Activated T-helper 1 cell treated with anti-CD3 and anti-CD28 coated beads, Interleukin-12 subunit alpha, Interleukin-12 subunit beta, Interleukin-2, Interleukin-4 antibody, amounts not matched to agents 30 ng/mL and 10 ng/mL and 1 ng/mL, durations not matched to agents 14 hours and 24 hours and 36 hours (primary cell): Measurements from ENCODE around the gene TFEC. TPM values are rescaled to one million over a fixed set of nuclear protein-coding genes. Genes with fewer than 3 reads are reported as not detected.
"Not testable (repeated sequence)": the region's sequence is repeated elsewhere in the genome, so short reads cannot be mapped to it uniquely, and the experiment has no call there.

Source experiments
- DNase-seq: peaks from one replicate; pipeline ENCODE4 v3.0.0; 2021; ENCODE audit warnings: low spot score
- H3K27ac Mint-ChIP-seq: one replicate; pipeline ENCODE4 v1.8.0; 2021; ENCODE audit warnings: mild to moderate bottlenecking, mixed read lengths
- H3K27me3 Mint-ChIP-seq: one replicate; pipeline ENCODE4 v1.8.0; 2022; ENCODE audit warnings: mild to moderate bottlenecking, moderate library complexity, mixed read lengths; ENCODE audit not compliant: insufficient read depth
- H3K36me3 Mint-ChIP-seq: one replicate; pipeline ENCODE4 v1.8.0; 2021; ENCODE audit warnings: low read depth, mixed read lengths
- H3K4me1 Mint-ChIP-seq: one replicate; pipeline ENCODE4 v1.8.0; 2021; ENCODE audit warnings: low read depth, mixed read lengths
- H3K4me3 Mint-ChIP-seq: one replicate; pipeline ENCODE4 v1.8.0; 2021; ENCODE audit warnings: mild to moderate bottlenecking, moderate library complexity, mixed read lengths
- H3K9me3 Mint-ChIP-seq: one replicate; pipeline ENCODE4 v1.8.0; 2021; ENCODE audit warnings: mixed read lengths
- intact Hi-C: fragments of 100-400 bp; cut with micrococcal nuclease; formaldehyde crosslinking; loops from one replicate; pipeline ENCODE4 v1.15.1; 2024
- total RNA-seq: library from RNA; stranded (reverse); gene quantifications from 2 replicates; pipeline ENCODE4 v1.2.3, GENCODE V29; 2022

The TFEC gene
- total RNA-seq, 1 donor from 2014 or later = not detected

DNA sequence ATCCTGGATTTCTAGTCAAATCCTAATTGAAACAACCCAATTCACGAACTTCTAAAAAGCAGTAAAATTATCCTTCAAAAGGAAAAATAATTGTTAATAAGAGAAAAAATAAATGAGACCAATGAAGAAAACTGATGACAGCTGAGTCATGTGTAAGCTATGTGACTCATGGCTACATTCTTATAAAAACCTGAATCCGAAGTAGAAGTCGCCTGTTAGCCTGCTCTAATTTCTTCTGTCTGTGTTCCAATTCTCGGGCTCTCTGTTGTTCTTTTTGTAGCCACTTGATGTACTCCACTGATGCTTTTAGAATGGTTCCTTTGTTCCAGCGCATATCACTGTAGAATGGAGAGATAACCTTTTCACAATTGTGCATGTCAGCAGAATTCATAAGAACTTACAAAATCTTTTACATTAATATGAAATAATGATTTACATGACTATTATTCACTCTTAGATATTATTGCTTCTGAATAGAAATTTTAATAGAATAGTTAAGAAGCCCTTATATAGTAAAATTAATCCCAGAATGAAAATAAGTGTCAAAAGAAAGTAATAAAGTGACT lies 88.8 kb downstream of the TFEC start:
- Mint-ChIP-seq H3K4me3 (no peak overlapping the region), H3K4me1 (no peaks in the 10 kb centered on the region), H3K9me3 (no peaks in the 10 kb centered on the region), H3K36me3 (no peaks in the 10 kb centered on the region), H3K27ac (no peak overlapping the region), H3K27me3 (no peaks in the 10 kb centered on the region)
- DNase-seq = no peak
- intact Hi-C loops = no loop called here

DNA sequence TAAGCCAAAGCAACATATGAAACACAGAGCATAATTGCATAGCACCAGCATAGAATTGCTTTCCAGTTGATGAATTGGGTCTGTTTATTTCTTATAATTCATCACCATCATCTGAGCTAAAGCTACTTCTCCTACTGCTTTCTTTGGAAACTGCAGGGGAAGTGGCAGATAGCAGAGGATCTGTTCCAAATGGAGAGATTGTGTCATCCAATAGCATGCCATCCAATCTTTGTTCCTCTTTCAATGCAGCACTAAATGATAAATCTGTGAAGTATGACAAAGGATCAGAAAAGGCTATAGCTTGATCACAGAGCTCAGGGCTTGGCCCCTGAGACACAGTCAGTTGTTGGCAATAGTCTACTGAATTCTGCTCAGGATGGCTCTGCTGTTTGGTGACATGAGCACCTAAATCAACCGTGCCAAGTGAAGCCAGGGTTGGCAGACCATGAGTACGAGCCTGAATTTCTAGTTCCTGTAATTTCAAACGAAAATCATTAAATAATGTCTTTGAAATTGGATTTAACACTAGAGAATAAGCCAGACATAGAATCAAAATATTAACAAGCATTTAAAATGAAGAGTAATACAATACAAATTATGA lies 90.0 kb downstream of the TFEC start:
- DNase-seq = no peak
- H3K27me3 Mint-ChIP-seq = no peaks in the 10 kb centered on the region
- H3K4me3 Mint-ChIP-seq = no peak overlapping the region
- no peaks in the 10 kb centered on the region for H3K9me3 Mint-ChIP-seq
- H3K36me3 Mint-ChIP-seq = no peaks in the 10 kb centered on the region
- intact Hi-C loops = no loop called here
- no peaks in the 10 kb centered on the region for H3K4me1 Mint-ChIP-seq
- H3K27ac Mint-ChIP-seq = no peak overlapping the region

DNA sequence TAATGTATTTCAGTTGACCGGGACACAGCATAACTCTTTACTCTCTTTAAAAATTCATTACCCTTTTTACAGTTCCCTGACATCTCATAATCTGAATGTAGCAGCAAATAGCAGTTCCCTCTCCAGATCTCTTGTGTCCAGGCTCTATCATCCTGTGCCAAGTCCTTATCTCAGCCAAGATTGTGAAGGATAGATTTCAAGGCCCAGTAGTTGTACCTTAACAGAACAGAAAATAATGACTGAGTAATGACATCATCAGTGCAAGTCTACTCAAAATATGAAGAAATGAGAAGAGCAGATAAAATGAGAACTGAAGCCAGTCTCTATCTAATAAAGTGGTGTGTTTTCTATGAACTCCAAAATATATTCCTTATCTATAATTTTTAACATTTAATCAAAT lies 92.6 kb downstream of the TFEC start:
- Mint-ChIP-seq H3K4me3 (no peak overlapping the region), H3K9me3 (no peaks in the 10 kb centered on the region), H3K36me3 (no peaks in the 10 kb centered on the region), H3K27ac (no peak overlapping the region), H3K4me1 (no peaks in the 10 kb centered on the region), H3K27me3 (no peaks in the 10 kb centered on the region)
- intact Hi-C loops = no loop called here
- DNase-seq = no peak

DNA sequence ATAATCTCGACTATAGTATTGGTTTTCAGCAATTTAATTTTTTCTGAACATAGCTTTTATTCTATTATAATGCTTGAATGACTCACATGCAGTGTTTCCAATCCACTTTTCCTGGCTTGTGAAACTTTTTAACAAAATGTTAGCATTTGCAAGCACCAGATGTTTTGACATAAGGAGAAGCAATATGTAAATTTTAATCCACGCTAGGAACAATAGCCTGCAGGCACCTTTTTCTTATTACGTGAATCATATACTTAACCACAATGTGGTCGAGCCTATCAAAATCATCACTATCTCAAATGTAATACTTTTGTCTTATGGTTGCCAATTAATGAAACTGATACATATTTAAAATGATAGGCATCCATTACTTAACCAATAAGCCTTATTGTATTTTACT lies 97.1 kb downstream of the TFEC start:
- Mint-ChIP-seq H3K9me3 (no peaks in the 10 kb centered on the region), H3K4me1 (no peaks in the 10 kb centered on the region), H3K27me3 (no peaks in the 10 kb centered on the region), H3K4me3 (no peak overlapping the region), H3K27ac (no peak overlapping the region), H3K36me3 (no peaks in the 10 kb centered on the region)
- intact Hi-C loops = no loop called here
- DNase-seq = no peak

DNA sequence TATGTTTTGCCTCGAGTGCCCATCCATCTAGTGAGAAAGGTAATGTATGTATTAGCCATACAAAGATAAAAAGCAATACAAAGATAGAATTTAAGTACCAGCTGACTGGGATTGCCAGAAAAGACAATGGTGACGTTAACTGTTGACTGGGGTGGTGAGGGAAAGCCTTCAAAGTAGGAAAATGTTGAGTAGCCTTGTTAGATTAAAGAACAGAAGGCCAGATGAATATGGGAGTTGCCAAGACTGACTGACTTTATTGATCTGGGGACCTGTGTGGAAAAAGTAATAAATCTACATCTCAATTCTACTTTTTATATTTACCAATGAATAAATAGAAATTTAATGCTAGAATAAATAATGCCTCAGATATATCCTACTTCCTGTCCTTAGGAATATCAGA lies 97.7 kb downstream of the TFEC start:
- H3K36me3 Mint-ChIP-seq = no peaks in the 10 kb centered on the region
- intact Hi-C loops = no loop called here
- DNase-seq = no peak
- no peak overlapping the region for H3K4me3 Mint-ChIP-seq
- no peaks in the 10 kb centered on the region for H3K27me3 Mint-ChIP-seq
- H3K4me1 Mint-ChIP-seq = no peaks in the 10 kb centered on the region
- no peaks in the 10 kb centered on the region for H3K9me3 Mint-ChIP-seq
- no peak overlapping the region for H3K27ac Mint-ChIP-seq

DNA sequence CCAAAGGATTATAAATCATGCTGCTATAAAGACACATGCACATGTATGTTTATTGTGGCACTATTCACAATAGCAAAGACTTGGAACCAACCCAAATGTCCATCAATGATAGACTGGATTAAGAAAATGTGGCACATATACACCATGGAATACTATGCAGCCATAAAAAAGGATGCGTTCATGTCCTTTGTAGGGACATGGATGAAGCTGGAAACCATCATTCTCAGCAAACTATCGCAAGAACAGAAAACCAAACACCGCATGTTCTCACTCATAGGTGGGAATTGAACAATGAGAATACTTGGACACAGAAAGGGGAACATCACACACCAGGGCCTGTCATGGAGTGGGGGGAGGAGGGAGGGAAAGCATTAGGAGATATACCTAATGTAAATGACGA lies 100.4 kb downstream of the TFEC start:
- H3K36me3 Mint-ChIP-seq, H3K27me3 Mint-ChIP-seq, H3K27ac Mint-ChIP-seq, H3K9me3 Mint-ChIP-seq, intact Hi-C loops, H3K4me3 Mint-ChIP-seq, H3K4me1 Mint-ChIP-seq, DNase-seq: not testable (repeated sequence)

DNA sequence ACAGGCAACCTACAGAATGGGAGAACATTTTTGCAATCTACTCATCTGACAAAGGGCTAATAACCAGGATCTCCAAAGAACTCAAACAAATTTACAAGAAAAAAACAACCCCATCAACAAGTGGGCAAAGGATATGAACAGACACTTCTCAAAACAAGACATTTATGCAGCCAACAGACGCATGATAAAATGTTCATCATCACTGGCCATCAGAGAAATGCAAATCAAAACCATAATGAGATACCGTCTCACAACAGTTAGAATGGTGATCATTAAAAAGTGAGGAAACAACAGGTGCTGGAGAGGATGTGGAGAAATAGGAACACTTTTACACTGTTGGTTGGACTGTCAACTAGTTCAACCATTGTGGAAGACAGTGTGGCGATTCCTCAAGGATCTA lies 100.8 kb downstream of the TFEC start:
- DNase-seq, intact Hi-C loops, H3K9me3 Mint-ChIP-seq, H3K27me3 Mint-ChIP-seq, H3K27ac Mint-ChIP-seq, H3K4me3 Mint-ChIP-seq, H3K4me1 Mint-ChIP-seq, H3K36me3 Mint-ChIP-seq: not testable (repeated sequence)

DNA sequence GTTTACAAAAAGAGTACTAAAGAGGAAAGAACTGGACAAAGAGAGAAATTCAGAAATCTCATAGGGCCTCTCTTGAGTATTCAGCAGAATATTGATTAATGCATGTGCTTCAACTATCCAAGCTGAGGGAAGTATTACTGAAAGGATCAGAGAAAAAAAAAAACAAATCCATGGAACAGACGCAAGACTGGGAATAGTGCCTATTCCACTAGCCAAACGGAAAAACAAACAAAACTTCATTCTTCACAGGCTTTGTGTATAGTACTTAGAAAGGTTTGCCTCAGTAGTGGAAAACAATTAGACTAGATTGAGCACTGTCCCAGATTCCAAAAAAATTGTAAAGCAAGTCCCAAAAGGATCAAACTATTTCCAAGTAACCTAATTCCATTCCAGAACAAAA lies 106.2 kb downstream of the TFEC start:
- no peak for DNase-seq
- intact Hi-C loops = no loop called here
- Mint-ChIP-seq H3K27ac (no peak overlapping the region), H3K4me3 (no peak overlapping the region), H3K36me3 (no peaks in the 10 kb centered on the region), H3K9me3 (no peaks in the 10 kb centered on the region), H3K27me3 (no peaks in the 10 kb centered on the region), H3K4me1 (no peaks in the 10 kb centered on the region)

DNA sequence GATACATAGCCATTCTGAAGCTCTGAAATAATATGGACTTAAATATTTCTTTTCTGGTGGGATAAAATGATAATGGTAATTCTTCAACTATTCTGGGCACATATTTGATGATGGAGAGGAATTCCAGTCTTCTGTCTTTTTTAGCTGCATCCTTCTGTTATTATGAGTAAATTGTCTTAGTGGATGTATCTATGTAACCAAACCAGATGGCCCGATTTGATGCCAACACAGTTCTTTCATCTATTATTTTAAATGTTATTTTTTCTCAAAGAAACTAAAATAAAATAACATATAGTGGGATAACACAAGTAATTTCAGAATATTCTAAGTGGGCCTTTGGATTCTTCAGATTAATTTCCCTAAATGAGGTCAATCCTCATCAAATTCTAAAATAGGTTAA lies 110.2 kb downstream of the TFEC start:
- intact Hi-C loops = no loop called here

DNA sequence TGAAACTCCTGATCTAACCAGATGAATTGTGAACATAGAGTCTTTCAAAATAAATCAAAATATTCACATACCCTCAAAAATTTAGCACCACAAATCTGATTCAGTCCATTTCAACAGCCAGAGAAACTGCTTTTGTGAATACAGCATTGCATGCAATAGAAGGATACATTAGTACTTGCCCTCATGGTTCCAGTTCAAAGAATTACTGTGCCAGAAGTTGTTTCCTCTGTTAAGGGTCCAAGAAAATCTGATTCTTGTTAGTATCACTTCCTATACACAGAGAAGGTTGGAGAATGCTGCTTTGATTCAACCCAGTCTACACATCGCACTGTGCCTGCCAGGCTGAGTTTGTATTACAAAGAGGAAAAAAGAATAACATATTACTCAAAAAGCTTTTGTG lies 115.6 kb downstream of the TFEC start:
- no peaks in the 10 kb centered on the region for H3K36me3 Mint-ChIP-seq
- intact Hi-C loops = loop anchor here (5.0 kb wide), 1 partner anchor 1063 kb away; no protein-coding TSS in a partner anchor
- DNase-seq = no peak
- H3K4me3 Mint-ChIP-seq = no peak overlapping the region
- no peak overlapping the region for H3K27ac Mint-ChIP-seq
- H3K9me3 Mint-ChIP-seq = no peaks in the 10 kb centered on the region
- no peaks in the 10 kb centered on the region for H3K27me3 Mint-ChIP-seq
- H3K4me1 Mint-ChIP-seq = no peaks in the 10 kb centered on the region

More for the DNA sequence above, 110.2 kb downstream of the TFEC start:
- no peak for DNase-seq
- Mint-ChIP-seq H3K27me3 (no peaks in the 10 kb centered on the region), H3K4me3 (no peak overlapping the region), H3K9me3 (no peaks in the 10 kb centered on the region), H3K4me1 (no peaks in the 10 kb centered on the region), H3K36me3 (no peaks in the 10 kb centered on the region), H3K27ac (no peak overlapping the region)

DNA sequence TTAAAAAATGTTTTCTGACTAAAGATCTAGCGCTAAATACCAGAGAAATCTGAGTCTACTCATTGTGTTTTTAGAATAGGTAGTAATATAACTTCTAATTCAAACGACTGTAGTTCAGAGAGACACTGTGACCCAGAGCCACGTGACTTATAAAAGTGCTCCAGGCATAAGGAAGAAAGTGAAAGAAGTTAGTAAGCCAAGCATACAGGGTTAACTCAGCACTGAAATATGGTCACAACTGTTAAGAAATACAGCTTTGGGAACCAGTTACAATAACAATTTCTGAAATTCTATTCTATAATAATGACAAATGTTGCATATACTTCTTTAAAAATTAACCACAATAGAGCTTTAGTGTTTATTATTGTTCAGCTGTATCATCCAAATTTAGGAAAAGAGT lies 119.1 kb downstream of the TFEC start:
- Mint-ChIP-seq H3K27ac (no peak overlapping the region), H3K36me3 (no peaks in the 10 kb centered on the region), H3K4me1 (no peaks in the 10 kb centered on the region), H3K27me3 (peaks cover 3% of the 10 kb centered on the region), H3K9me3 (no peaks in the 10 kb centered on the region), H3K4me3 (no peak overlapping the region)
- DNase-seq = no peak
- intact Hi-C loops = loop anchor here (5.0 kb wide), 1 partner anchor 1059 kb away; no protein-coding TSS in a partner anchor

DNA sequence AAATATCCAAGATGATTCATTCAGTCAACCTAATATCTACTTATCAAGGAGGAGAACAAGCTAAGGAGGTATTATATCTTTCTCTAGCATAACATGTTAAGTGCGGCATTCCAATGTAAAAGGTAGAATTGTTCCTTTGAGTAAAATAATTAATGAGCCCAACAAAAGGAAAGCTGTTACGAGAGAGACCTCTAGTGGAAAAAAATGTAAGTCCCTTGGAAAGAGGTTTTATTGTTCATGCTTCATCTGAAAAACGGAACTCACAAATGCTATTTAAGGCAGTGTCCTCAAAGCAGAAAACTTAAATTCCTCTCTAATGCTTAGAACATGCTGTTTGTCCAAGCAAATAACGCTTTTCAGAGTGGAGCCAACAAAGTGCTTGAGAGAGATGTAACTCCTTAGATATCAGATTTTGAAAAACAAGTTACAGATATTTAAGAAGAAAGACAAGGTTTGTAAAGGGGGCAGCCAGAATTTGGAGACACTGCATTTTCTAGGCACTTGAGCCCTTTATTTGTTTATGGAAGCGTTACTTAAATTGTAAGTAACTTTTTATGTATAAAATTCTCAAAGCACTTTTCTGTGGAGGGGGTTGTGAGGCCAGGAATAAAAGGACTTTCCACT lies 119.9 kb downstream of the TFEC start:
- intact Hi-C loops = loop anchor here (1.0 to 5.0 kb wide), 4 partner anchors 1045 to 1884 kb away; no protein-coding TSS in a partner anchor
- DNase-seq = no peak
- Mint-ChIP-seq H3K9me3 (no peaks in the 10 kb centered on the region), H3K36me3 (no peaks in the 10 kb centered on the region), H3K4me1 (no peaks in the 10 kb centered on the region), H3K27me3 (peaks cover 3% of the 10 kb centered on the region), H3K27ac (no peak overlapping the region), H3K4me3 (no peak overlapping the region)

DNA sequence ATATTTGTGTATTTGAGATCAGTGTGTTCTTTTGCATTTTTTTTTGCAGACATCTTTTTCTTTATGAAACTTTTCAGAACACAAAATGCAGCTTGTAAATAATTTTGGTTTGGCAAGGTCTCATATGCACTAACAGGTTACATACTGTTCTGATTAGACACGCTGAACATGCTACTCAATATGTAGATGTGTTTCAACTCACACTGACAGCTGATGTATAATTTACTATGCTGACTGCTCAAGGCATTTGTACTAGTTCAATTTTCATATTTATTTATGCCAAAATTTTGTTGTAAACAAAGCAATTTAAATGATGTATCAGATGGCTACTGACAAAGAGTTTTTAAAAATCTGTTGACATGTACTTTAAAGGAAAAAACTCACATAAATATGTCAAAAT lies 123.8 kb downstream of the TFEC start:
- intact Hi-C loops = no loop called here
- no peak for DNase-seq

More for the DNA sequence above, 123.8 kb downstream of the TFEC start:
- Mint-ChIP-seq H3K4me1 (no peaks in the 10 kb centered on the region), H3K4me3 (no peak overlapping the region), H3K27ac (no peak overlapping the region), H3K27me3 (peaks cover 3% of the 10 kb centered on the region), H3K36me3 (no peaks in the 10 kb centered on the region), H3K9me3 (no peaks in the 10 kb centered on the region)
